GM18519 (cell line): ENCODE results near the gene SLC2A2.

Experiments used
- ATAC-seq: cut with Tn5 transposase; IDR thresholded peaks from one replicate; pipeline ENCODE4 v1.9.1; 2021; ENCODE audit warnings: mild to moderate bottlenecking, moderate library complexity; ENCODE audit not compliant: unreplicated experiment, low FRiP score

The SLC2A2 gene

DNA sequence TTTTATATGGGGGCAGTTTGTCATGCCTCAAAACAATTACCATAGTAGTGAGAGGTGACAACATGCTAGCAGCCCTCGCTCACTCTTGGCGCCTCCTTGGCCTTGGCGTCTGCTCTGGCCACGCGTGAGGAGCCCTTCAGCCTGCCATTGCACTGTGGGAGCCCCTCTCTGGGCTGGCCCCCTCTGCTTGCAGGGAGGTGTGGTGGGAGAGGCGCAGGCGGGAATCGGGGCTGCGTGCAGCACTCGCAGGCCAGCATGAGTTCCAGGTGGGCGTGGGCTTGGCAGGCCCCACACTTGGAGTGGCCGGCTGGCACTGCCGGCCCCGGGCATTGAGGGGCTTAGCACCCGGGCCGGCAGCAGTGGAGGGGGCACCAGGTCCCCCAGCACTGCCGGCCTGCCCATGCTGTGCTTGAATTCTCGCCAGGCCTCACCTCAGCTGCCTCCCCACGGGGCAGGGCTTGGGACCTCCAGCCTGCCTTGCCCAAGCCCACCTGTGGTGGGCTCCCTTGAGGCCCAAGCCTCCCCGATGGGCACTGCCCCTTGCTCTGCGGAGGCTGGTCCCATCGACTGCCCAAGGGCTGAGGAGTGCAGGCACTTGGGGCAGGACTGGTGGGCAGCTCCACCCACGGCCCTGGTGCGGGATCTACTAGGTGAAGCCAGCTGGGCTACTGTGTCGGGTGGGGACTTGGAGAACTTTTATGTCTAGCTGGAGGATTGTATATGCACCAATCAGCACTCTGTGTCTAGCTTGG, 79.3 kb downstream of the SLC2A2 start:
- ATAC-seq: no peak
